GM18907 (cell line): ENCODE results near the gene RBM24.
"Not testable (repeated sequence)": the region's sequence is repeated elsewhere in the genome, so short reads cannot be mapped to it uniquely, and the experiment has no call there.

ENCODE experiments used
- ATAC-seq: cut with Tn5 transposase; IDR thresholded peaks from one replicate; pipeline ENCODE4 v1.9.1; 2021; ENCODE audit warnings: mild to moderate bottlenecking, moderate library complexity; ENCODE audit not compliant: unreplicated experiment

Gene RBM24

GRCh38 chr6:17289630-17290061, 8.5 kb downstream of the RBM24 start:
- ATAC-seq: no peak

GRCh38 chr6:17291778-17292177, 10.6 kb downstream of the RBM24 start:
- ATAC-seq: no peak

GRCh38 chr6:17292600-17293133, 11.5 kb downstream of the RBM24 start:
- no peak for ATAC-seq

GRCh38 chr6:17293395-17293794, 12.2 kb downstream of the RBM24 start:
- ATAC-seq: no peak

- ATAC-seq: no peak
Measured at GRCh38 chr6:17297271-17298080, 16.3 kb downstream of the RBM24 start.

- no peak for ATAC-seq
Measured at GRCh38 chr6:17298257-17298656, 17.1 kb downstream of the RBM24 start.

- no peak for ATAC-seq
Measured at GRCh38 chr6:17299222-17299621, 18.1 kb downstream of the RBM24 start.

- no peak for ATAC-seq
Measured at GRCh38 chr6:17299750-17300149, 18.6 kb downstream of the RBM24 start.

GRCh38 chr6:17300637-17301036, 19.5 kb downstream of the RBM24 start:
- no peak for ATAC-seq

GRCh38 chr6:17303444-17303843, 22.3 kb downstream of the RBM24 start:
- ATAC-seq: no peak

GRCh38 chr6:17305219-17306001, 24.2 kb downstream of the RBM24 start:
- ATAC-seq: no peak

- ATAC-seq: no peak
Measured at GRCh38 chr6:17311595-17312311, 30.6 kb downstream of the RBM24 start.

GRCh38 chr6:17313238-17313637, 32.1 kb downstream of the RBM24 start:
- not testable (repeated sequence) for ATAC-seq

GRCh38 chr6:17313971-17314370, 32.8 kb downstream of the RBM24 start:
- no peak for ATAC-seq

GRCh38 chr6:17315262-17315661, 34.1 kb downstream of the RBM24 start:
- ATAC-seq: no peak

- no peak for ATAC-seq
Measured at GRCh38 chr6:17318435-17319165, 37.4 kb downstream of the RBM24 start.

GRCh38 chr6:17320266-17320665, 39.1 kb downstream of the RBM24 start:
- ATAC-seq: not testable (repeated sequence)

GRCh38 chr6:17331238-17331637, 50.1 kb downstream of the RBM24 start:
- no peak for ATAC-seq

- ATAC-seq: no peak
Measured at GRCh38 chr6:17334265-17334664, 53.1 kb downstream of the RBM24 start.

- no peak for ATAC-seq
Measured at GRCh38 chr6:17336425-17336824, 55.3 kb downstream of the RBM24 start.

- ATAC-seq: no peak
Measured at GRCh38 chr6:17339308-17339670, 58.1 kb downstream of the RBM24 start.
